Lower leg skin (tissue), 3 donors: ENCODE results near the gene PIK3C2B.

Source experiments
- CTCF ChIP-seq, 3 donors: fragments of 450-650 bp; IDR thresholded peaks; one replicate each; pipeline ENCODE4 v1.5.1; 2016; ENCODE audit warnings: antibody characterized with exemption in 3 of 3, mild to moderate bottlenecking in 3 of 3, moderate library complexity in 2 of 3
- POLR2A ChIP-seq, 2 donors: fragments of 450-650 bp; IDR thresholded peaks; one replicate each; pipeline ENCODE4 v1.6.1; 2016 to 2017; ENCODE audit warnings: antibody characterized with exemption in 2 of 2, mild to moderate bottlenecking in 1 of 2, moderate library complexity in 1 of 2

GRCh38 chr1:204477036-204477740 is 17.4 kb downstream of the PIK3C2B start:
- TF ChIP-seq CTCF (IDR thresholded peaks at IDR 0.05), result no peak
- TF ChIP-seq POLR2A (IDR thresholded peaks at IDR 0.05), result no peak
